HEK293 (cell line): ENCODE measurements around the gene FLOT2.

Experiments
- ZNF354C ChIP-seq: fragments of 450-650 bp; formaldehyde crosslinking; IDR thresholded peaks from 2 replicates; pipeline ENCODE4 v1.5.1; 2016; ENCODE audit warnings: missing biosample characterization, missing genetic modification characterization, low read depth, borderline replicate concordance
- ZNF518A ChIP-seq: fragments of 450-650 bp; formaldehyde crosslinking; conservative IDR thresholded peaks from 2 replicates; pipeline ENCODE4 v1.5.1; 2016; ENCODE audit warnings: low read depth, missing biosample characterization, missing genetic modification characterization
- TF ChIP-seq, protein P1 (sequence below): fragments of 450-650 bp; formaldehyde crosslinking; IDR thresholded peaks from 2 replicates; pipeline ENCODE4 v1.5.1; 2016; ENCODE audit warnings: missing biosample characterization, missing genetic modification characterization
- TF ChIP-seq, protein P2 (sequence below): fragments of 450-650 bp; formaldehyde crosslinking; IDR thresholded peaks from 2 replicates; pipeline ENCODE4 v1.5.1; 2016; ENCODE audit warnings: missing biosample characterization, missing genetic modification characterization, low read depth

- TF ChIP-seq, protein P1, sequence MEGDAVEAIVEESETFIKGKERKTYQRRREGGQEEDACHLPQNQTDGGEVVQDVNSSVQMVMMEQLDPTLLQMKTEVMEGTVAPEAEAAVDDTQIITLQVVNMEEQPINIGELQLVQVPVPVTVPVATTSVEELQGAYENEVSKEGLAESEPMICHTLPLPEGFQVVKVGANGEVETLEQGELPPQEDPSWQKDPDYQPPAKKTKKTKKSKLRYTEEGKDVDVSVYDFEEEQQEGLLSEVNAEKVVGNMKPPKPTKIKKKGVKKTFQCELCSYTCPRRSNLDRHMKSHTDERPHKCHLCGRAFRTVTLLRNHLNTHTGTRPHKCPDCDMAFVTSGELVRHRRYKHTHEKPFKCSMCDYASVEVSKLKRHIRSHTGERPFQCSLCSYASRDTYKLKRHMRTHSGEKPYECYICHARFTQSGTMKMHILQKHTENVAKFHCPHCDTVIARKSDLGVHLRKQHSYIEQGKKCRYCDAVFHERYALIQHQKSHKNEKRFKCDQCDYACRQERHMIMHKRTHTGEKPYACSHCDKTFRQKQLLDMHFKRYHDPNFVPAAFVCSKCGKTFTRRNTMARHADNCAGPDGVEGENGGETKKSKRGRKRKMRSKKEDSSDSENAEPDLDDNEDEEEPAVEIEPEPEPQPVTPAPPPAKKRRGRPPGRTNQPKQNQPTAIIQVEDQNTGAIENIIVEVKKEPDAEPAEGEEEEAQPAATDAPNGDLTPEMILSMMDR = no peak
- TF ChIP-seq, protein P2, sequence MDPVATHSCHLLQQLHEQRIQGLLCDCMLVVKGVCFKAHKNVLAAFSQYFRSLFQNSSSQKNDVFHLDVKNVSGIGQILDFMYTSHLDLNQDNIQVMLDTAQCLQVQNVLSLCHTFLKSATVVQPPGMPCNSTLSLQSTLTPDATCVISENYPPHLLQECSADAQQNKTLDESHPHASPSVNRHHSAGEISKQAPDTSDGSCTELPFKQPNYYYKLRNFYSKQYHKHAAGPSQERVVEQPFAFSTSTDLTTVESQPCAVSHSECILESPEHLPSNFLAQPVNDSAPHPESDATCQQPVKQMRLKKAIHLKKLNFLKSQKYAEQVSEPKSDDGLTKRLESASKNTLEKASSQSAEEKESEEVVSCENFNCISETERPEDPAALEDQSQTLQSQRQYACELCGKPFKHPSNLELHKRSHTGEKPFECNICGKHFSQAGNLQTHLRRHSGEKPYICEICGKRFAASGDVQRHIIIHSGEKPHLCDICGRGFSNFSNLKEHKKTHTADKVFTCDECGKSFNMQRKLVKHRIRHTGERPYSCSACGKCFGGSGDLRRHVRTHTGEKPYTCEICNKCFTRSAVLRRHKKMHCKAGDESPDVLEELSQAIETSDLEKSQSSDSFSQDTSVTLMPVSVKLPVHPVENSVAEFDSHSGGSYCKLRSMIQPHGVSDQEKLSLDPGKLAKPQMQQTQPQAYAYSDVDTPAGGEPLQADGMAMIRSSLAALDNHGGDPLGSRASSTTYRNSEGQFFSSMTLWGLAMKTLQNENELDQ = no peak
- TF ChIP-seq ZNF354C (no peak), ZNF518A (tag by site-specific recombination) (no peak)
Measured at GRCh38 chr17:28834420-28834819, 63.1 kb downstream of the FLOT2 start.
